HG03460 (cell line): Measurements from ENCODE around the gene TBC1D22A.

Experiments used
- ATAC-seq: cut with Tn5 transposase; IDR thresholded peaks from one replicate; pipeline ENCODE4 v1.9.1; 2021; ENCODE audit not compliant: unreplicated experiment

The TBC1D22A gene

DNA sequence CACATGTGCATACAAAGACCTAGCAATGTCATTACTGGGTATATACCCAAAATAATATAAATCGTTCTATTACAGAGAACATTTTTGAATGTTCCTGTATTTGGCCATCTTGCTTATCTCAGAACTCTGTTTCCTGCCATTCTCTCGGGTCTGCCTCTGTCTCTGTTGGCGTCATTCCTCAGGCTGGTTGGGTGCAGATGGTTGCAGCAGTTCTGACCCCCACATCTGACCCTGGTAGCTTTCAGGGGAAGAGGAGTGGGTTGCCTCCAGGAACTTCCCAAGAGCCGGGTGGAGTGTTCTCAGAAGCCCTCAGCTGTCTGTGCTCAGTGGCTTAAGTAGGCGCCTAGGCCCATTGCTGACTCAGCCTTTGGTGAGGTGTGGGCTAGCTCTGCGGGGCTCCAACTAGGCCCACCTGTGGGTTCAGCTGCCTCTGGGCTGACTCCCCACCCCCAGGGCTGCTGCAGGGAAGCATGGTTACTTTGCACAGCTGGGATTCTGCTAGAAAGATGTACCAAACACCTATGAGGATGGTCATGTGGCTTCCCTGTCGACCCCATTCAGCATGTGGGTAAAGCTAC lies 114.0 kb downstream of the TBC1D22A start:
- no peak for ATAC-seq

DNA sequence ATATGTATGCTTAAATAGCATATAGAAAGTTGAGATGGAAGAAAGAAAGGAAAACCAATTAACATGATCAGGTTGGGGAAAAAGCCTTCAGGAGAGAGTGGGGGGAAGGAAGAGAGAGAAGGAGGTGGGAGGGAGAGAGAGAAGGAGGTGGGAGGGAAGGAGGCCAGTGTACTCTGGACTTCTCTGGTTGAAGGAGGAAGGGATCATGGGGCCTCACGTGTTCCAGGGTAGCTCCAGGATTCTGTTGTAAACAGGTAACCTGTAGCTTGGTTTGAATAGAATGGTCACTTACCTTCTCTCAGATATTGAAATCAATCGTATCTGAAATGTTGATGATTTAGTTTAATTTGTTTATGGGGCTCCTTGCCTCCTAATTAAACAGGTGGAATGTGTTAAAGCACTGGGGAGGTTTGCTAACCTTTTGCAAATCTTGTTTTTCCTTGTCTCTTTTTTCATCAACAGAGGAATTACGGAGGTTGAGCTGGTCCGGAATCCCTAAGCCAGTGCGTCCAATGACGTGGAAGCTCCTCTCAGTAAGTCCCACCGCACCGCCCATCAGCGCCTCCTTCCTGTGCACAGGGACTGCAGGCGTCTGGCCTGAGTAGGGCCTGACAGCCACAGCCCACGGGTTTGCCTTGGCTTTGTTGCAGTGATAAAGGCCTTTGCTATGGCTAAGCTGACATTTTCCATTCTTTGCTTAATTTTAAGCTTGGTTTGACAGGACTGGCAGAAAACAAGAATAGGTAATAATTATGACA lies 115.9 kb downstream of the TBC1D22A start:
- no peak for ATAC-seq

DNA sequence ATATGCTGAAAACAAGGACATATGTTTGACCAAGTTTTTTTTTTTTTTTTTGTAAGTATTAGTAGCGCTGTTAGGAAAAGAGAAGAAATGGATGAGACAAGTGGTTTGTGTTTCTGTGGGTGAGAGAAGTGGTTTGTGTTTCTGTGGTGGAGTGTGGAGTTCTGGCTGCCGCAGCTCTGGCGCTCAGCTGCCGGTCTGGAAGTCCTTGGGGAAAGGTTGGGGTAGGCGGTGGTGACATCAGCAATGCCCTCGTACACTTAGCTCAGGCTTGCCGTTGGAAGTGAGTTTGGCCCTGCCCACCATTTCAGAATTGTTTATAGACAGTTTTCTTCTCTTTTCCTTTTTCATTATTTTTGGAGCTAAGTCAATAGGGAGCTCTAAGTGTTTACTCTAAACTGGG lies 116.6 kb downstream of the TBC1D22A start:
- ATAC-seq, result no peak

- no peak for ATAC-seq
Observed at GRCh38 chr22:46881373-46882118, 119.1 kb downstream of the TBC1D22A start.

DNA sequence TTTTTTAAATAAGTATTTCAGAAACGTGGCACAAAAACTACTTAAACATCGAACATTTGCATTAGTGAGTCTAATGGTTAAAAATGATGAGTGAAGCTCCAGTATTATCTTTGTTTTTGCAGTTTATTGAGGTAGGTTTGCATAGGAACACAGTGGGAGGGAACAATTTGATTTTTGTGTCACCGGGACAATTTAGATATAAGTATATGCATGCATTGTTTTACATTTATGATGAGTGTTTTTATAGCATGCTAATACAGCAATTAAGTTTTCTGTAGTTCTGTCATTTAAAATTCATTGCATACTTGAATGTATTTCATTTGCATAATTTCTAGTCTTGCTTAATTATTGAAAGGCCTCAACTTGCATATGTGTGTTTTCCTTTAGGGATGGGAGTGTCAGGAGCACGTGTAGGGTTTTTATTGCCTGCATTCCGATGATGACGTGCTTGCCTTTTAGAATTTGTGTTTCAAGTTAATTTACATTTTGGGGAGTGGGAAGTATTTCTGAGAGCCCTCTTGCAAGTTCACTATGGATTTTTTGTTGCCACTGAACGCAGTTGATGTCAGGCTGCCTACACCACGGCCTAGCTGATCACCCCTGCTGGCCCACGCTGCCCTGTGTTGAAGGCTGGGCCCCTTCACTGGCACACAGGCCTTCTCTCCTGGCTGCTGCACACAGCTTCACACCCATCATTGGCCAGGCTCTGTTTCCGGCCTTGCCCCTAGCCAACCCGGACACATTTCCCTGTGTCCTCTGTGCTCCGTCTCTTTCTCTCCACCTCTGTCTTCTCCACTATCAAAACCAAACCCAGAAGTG lies 120.9 kb downstream of the TBC1D22A start:
- no peak for ATAC-seq

- ATAC-seq, result no peak
Observed at GRCh38 chr22:46884365-46884764, 121.9 kb downstream of the TBC1D22A start.

DNA sequence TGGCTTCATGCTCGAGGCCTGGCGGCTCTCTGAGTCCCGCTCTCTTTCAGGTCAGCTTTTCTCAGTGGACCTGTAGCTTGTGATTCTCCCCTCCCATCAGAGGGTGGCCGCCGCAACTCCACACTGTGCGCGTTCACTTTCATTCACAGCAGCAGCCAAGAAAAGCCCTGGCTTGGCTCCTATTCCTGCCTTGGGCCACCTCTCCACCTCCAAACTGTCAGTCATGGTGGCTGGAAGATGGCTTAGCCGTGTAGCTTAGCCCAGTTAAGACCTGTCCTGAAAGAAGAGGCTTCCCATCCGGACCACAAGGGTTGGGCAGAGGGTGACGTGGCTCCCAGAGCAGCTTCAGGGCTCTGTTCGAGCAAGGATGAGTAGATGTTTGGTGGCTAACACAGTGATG lies 125.5 kb downstream of the TBC1D22A start:
- ATAC-seq, result no peak

DNA sequence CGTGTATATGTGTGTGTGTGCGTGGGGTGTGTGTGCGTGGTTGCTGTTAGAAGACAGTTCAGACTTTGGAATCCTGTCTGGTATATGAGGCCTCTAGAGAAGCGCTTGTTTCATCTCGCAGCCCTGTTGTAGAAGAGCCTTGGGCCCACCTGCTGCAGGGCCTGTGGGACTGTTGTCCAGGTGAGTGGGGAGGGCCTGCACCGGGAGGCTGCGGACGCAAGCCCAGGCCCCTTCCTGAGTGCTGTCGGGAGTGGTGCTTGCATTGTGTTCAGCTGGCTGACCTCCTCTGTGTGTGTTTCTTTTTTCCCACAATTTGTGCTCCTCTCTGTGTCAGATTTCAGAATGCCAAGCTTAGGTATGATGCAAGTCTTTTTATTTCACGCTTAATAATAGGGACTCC lies 128.4 kb downstream of the TBC1D22A start:
- no peak for ATAC-seq

- ATAC-seq, result no peak
Observed at GRCh38 chr22:46891382-46891951, 129.0 kb downstream of the TBC1D22A start.

- no peak for ATAC-seq
Observed at GRCh38 chr22:46892866-46893265, 130.4 kb downstream of the TBC1D22A start.

DNA sequence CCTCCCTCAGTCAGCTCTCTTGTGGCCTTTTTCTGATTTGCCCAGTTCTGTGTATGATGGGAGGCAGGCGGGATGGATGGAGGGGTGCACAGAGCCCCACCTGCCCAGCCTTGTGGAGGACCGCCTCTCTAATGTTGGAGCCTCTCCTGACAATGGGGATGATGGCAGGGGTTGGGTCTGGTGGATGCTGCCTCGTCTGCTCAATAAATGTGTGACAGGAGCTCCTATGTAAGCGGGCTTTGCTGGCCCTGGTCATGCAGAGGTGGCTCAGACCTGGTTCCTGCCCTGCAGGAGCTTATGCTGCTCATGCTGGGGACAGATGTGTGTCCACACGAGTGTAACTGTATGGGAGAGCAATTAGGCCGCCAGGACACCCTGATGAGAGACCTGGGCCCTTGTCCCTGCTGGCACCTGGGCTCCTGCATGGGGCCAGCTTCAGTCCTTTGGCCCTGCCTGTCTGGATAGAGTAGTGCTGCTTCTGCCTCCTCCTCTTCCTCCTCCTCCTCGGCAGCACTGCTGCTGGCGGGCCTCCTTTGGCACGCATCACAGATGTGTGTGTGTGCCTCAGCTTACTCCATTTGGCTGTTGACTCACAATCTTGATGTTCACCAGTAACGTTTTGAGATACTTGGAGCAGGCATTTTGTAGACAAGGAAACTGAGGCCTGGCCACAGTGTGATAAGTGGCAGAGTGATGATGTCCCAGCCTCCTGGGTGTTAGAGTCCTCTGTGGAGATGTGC lies 131.0 kb downstream of the TBC1D22A start:
- ATAC-seq, result no peak

GRCh38 chr22:46894081-46894671 lies 131.7 kb downstream of the TBC1D22A start:
- no peak for ATAC-seq

DNA sequence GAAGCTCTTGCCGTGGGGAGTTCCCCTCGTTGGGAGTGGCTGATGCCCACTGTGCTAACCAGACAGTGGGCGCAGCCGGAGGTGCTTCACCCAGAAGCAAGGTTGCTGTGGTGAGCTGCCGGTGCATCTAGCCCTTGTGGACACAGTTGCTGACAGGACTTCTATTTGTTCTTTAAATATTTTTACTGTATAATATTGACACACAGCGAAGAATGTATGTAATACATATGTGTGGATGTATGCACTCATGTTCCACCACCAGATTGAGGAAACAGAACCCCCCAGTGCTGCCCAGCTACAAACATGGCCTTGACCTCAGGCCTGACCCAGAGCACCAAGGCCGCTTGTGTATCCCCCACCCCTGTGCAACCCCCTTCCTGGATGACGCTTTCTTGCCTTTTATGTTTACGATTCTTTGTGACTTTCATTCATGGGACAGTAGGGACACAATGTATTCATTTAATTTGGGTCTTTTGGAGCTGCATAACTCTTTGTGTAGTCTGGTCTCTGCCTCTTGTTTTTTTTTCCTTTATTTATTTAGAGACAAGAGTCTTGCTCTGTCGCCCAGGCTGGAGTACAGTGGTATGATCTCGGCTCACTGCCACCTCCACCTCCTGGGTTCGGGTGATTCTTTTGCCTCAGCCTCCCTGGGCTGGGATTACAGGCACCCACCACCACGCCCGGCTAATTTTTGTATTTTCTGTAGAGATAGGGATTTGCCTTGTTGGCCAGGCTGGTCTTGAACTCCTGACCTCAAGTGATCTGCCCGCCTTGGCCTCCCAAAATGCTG lies 132.6 kb downstream of the TBC1D22A start:
- ATAC-seq, result no peak

DNA sequence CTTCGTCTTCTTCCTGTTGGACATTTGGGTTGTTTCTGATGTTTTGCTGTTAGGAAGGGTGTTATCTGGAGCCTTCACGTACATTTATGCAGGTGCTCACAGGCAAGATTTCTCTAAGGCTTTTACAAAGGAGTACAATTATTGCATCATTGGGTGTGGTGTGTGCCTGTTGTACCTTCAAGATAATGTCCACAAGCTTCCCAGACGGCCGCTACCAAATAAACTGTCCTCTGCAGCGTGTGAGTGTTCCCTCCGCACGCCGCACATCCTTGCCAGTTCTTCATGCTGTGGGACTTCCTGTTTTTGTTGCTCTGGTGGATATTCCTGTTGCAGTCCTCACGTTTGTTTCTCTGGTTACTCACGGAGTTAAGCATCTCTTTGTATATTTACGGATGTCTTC lies 133.3 kb downstream of the TBC1D22A start:
- ATAC-seq, result no peak

DNA sequence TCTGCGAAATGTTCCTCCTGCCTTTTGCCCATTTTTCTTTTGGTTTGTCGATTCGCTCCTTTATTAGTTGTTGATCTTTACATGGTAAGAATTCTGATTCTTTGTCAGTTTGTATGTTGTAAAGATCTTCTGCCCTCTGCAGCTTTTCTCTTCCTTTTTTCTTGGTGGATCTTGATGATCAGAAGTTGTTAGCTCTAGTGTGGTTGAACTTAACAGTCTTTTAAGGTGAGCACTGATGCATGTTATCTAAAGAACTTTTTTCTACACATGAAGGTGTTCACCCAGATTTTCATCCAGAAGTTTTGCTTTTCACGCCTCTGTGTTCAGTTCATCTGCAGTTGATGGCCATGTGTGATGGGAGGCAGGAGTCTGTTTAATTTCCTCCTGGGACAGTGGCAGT lies 133.7 kb downstream of the TBC1D22A start:
- no peak for ATAC-seq

DNA sequence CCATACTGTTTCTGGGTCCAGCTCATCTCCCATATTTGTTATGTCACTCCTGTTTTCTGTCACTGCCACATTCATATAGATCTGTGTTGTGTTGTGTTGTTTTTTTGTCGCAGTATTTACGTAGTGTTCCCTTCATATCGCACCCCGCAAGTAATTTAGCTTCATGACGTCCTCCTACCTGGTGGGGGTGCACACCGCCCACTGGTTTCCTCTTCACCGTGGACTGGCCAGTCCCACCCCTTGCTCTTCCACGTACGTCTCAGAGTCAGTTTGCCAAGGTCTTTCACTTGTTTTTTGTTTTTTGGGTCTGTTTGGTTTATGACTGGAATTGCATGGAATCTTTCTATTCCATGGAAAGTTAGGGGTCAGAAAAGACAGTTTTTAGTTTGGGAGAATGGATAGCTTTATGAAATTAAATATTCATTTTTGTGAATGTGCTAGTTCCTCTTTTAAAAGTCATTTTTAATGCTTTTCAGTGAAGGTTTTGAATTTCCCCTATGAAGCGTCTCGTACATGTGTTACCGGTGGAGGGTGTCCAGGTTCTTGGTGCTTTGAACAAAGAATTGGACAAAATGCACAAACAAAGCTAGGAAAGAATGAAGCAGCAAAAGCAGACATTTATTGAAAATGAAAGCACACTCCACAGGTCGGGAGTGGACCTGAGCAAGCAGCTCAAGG lies 134.3 kb downstream of the TBC1D22A start:
- ATAC-seq, result no peak

DNA sequence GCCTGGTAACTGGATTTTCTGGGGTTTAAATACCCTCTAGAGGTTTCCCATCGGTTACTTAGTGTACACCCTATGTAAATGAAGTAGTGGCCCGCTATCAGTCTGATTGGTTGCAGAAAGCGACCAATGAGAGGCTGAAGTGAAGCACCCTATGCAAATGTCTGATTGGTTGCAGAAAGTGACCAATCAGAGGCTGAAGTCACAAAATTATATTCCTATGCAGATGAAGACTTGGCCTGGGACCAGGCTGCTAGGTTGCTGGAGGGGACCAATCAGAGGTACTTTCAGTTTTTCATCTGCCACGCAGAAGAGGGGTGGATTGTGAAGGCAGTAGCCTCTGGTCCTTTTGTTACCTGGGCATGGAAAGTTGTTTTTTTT lies 134.8 kb downstream of the TBC1D22A start:
- no peak for ATAC-seq

GRCh38 chr22:46900549-46900948 lies 138.1 kb downstream of the TBC1D22A start:
- ATAC-seq, result no peak

GRCh38 chr22:46902436-46902835 lies 140.0 kb downstream of the TBC1D22A start:
- ATAC-seq, result no peak
